ENCODE measurements around the gene PSTPIP1. TPM values are rescaled to one million over a fixed set of nuclear protein-coding genes. Genes with fewer than 3 reads are reported as not detected.

Gene PSTPIP1
- 1 to 10 TPM in 3 of 4 donors, under 1 TPM in 1; 0.97 to 2.2 (median 2.0) TPM for total RNA-seq
- 1 to 10 TPM; 1.0 to 1.3 (median 1.2) TPM for polyA plus RNA-seq
- long read RNA-seq, donor 1 = 0 reads
- long read RNA-seq, donor 2 = 0 reads

DNA sequence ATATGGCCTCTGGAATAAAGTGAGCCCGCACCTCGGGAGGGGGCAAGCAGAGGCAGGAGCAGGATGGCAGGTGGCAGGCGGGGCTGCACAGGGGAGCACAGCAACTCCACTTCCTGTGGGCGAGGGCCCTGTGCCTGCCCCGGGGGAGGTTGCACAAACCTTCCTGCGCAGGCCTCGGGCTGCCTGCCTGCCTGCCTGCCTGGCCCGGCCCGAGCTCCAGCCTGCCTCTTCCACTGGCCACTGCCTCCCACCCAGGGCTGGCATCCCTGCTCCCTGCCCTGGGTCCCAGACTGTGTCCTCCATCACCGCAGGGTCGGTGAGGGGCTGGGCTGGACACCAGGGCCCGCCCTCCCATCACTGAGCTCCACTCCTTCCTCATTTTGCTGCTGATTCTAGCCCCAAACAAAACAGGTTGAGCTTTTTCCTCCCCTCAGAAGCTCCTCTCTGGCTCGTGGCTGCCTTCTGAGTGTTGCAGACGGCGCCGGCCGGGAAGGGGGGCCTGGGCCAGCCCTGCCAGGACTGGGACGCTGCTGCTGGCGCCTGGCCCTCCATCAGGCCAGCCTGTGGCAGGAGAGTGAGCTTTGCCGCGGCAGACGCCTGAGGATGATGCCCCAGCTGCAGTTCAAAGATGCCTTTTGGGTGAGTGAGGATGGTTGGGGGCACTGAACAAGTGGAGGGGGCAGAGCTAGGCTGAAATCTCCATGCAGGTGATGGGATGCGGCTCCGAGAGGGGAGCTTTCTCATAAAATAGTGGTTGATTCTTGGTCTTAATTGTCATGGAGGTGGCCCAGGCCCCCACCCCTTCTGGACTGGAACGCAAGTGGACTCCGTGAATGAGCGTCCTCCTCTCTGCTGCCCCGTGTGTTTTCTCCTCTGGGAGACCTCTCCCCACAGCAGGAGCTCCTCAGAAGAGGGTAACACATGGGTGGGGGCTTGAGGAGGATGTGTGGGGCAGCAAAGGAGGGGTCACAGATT lies at the start of gene PSTPIP1:
TSS of gene PSTPIP1 (plus strand) at position 156 of the 975 bp plus-strand sequence. CDS start at position 604, 448 bp downstream.
- H3K4me1 ChIP-seq = peaks cover 6% of the 10 kb centered on the region
- H3K36me3 ChIP-seq (ENCODE audit: insufficient read depth in 1 of 2, low read depth in 1 of 2) = no peaks in the 10 kb centered on the region
- peak in 3 of 4 donors; percentile 16 to 37 (median 17) for ATAC-seq
- H3K27ac ChIP-seq = no peak within 1 kb of the TSS
- H3K4me3 ChIP-seq = peak within 1 kb of the TSS; percentile 38
- peaks cover 0 to 3% (median 0%) of the 10 kb centered on the region in 3 donors for H3K27me3 ChIP-seq (ENCODE audit: insufficient read depth in 3 of 3, low read length in 2 of 3)
- intact Hi-C loops (cut with DNase I) = no loop called here
- no peaks in the 10 kb centered on the region for H3K9me3 ChIP-seq
- TF ChIP-seq, protein P1, sequence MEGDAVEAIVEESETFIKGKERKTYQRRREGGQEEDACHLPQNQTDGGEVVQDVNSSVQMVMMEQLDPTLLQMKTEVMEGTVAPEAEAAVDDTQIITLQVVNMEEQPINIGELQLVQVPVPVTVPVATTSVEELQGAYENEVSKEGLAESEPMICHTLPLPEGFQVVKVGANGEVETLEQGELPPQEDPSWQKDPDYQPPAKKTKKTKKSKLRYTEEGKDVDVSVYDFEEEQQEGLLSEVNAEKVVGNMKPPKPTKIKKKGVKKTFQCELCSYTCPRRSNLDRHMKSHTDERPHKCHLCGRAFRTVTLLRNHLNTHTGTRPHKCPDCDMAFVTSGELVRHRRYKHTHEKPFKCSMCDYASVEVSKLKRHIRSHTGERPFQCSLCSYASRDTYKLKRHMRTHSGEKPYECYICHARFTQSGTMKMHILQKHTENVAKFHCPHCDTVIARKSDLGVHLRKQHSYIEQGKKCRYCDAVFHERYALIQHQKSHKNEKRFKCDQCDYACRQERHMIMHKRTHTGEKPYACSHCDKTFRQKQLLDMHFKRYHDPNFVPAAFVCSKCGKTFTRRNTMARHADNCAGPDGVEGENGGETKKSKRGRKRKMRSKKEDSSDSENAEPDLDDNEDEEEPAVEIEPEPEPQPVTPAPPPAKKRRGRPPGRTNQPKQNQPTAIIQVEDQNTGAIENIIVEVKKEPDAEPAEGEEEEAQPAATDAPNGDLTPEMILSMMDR (IDR thresholded peaks at IDR 0.05) = no peak
- peak in 1 of 2 donors; percentile 57 for DNase-seq
- WGBS, 3 donors = 50 to 56% (median 53%) methylated on average over 23 to 28 of the region's 28 CpGs

GRCh38 chr15:76945494-76946093 lies 49.3 kb upstream of the PSTPIP1 start:
- Histone ChIP-seq H3K27me3 (ENCODE audit: insufficient read depth in 3 of 3, low read length in 2 of 3) (no peaks in the 10 kb centered on the region), H3K9me3 (no peaks in the 10 kb centered on the region), H3K4me1 (peaks cover 4% of the 10 kb centered on the region), H3K27ac (no peak overlapping the region), H3K36me3 (ENCODE audit: insufficient read depth in 1 of 2, low read depth in 1 of 2) (peaks cover 0 to 59% of the 10 kb centered on the region in 2 donors), H3K4me3 (no peak overlapping the region)
- TF ChIP-seq, protein P1 (IDR thresholded peaks at IDR 0.05) = no peak
- ATAC-seq (no peak), DNase-seq (no peak)
- WGBS, 3 donors = 90 to 93% (median 92%) methylated on average over 2 of the region's 2 CpGs
- intact Hi-C loops (cut with DNase I) = no loop called here

GRCh38 chr15:76947454-76947853 lies 47.5 kb upstream of the PSTPIP1 start:
- Histone ChIP-seq H3K9me3 (no peaks in the 10 kb centered on the region), H3K27me3 (ENCODE audit: insufficient read depth in 3 of 3, low read length in 2 of 3) (no peaks in the 10 kb centered on the region), H3K27ac (no peak overlapping the region), H3K36me3 (ENCODE audit: insufficient read depth in 1 of 2, low read depth in 1 of 2) (peaks cover 0 to 70% of the 10 kb centered on the region in 2 donors), H3K4me1 (no peaks in the 10 kb centered on the region), H3K4me3 (no peak overlapping the region)
- DNase-seq (no peak), ATAC-seq (no peak)
- 88 to 95% (median 93%) methylated on average over 3 of the region's 3 CpGs for WGBS, 3 donors
- intact Hi-C loops (cut with DNase I) = no loop called here
- TF ChIP-seq, protein P1 (IDR thresholded peaks at IDR 0.05) = no peak

DNA sequence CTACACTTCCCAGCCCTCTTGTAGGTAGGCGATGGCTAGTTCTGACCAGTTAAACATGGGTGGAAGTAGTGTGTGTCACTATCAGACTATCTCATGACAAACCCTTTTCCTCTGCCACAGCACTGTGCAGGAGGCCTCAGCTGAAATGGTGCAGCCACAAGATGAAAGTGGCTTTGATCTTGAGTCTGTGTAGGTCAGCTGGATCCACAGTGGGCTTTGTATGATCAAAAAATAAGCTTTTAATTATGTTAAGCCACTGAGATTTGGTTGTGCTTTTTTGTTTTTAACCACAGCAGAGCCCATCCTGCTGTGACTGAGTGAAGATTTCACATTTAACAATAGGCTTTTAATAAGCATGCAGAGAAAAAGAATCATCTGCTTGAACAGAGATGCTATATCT lies 43.7 kb upstream of the PSTPIP1 start:
- intact Hi-C loops (cut with DNase I) = no loop called here
- H3K36me3 ChIP-seq (ENCODE audit: insufficient read depth in 1 of 2, low read depth in 1 of 2) = peaks cover 0 to 45% of the 10 kb centered on the region in 2 donors
- no peaks in the 10 kb centered on the region for H3K27me3 ChIP-seq (ENCODE audit: insufficient read depth in 3 of 3, low read length in 2 of 3)
- WGBS, 3 donors = 89 to 100% (median 96%) methylated on average over 1 of the region's 1 CpG
- H3K4me3 ChIP-seq = no peak overlapping the region
- H3K4me1 ChIP-seq = no peaks in the 10 kb centered on the region
- no peak for ATAC-seq
- TF ChIP-seq, protein P1 (IDR thresholded peaks at IDR 0.05) = no peak
- no peak for DNase-seq
- no peaks in the 10 kb centered on the region for H3K9me3 ChIP-seq
- H3K27ac ChIP-seq = no peak overlapping the region

Measured in psoas muscle (tissue), 8 donors.